Cortex of kidney (tissue), 1 donor: Measurements from ENCODE around the gene MYO9A.
"Not testable (repeated sequence)": the region's sequence is repeated elsewhere in the genome, so short reads cannot be mapped to it uniquely, and the experiment has no call there.

Experiments used
- DNase-seq: peaks from one replicate; lab custom pipeline; 2025; lab: John Stamatoyannopoulos, UW

The MYO9A gene

GRCh38 chr15:72092691-72093090 lies 25.3 kb downstream of the MYO9A start:
- DNase-seq, result no peak

DNA sequence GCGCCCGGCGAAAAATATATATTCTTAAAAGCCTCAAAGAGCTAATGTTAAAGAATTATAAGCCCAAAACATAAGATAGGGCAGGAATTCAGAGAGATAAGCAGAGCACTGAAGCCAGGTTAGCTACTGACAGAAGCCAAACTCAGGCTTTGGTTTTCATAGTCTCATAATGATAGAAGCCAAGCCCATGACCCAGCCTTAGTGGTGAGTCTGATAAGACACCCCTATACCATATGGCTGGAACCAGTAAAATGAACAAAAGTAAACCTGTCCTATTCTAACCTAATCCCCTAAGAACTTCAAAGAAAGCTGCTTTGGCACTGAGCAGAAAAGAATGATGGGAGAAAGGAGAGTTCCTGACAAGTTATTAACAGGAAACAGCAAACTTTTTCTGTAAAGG lies 25.9 kb downstream of the MYO9A start:
- DNase-seq, result no peak

GRCh38 chr15:72086920-72087648 lies 30.9 kb downstream of the MYO9A start:
- no peak for DNase-seq

- no peak for DNase-seq
Observed at GRCh38 chr15:72086010-72086697, 31.8 kb downstream of the MYO9A start.

GRCh38 chr15:72082176-72082575 lies 35.8 kb downstream of the MYO9A start:
- no peak for DNase-seq

- DNase-seq, result no peak
Observed at GRCh38 chr15:72078887-72079286, 39.1 kb downstream of the MYO9A start.

DNA sequence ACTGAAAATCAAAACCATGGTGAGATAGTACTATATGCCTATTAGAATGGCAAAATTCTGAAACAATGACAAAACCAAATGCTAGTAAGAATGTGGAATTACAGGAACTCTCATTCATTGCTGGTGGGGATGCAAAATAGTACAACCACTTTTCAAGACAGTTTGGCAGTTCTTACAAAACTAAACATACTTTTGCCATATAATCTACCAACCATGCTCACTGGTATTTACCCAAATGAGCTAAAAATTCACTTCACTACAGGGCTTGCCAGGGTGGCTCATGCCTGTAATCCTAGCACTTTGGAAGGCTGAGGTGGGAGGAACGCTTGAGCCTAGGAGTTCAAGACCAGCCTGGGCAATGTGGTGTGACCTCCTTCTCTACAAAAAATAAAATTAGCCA lies 40.0 kb downstream of the MYO9A start:
- DNase-seq, result no peak

DNA sequence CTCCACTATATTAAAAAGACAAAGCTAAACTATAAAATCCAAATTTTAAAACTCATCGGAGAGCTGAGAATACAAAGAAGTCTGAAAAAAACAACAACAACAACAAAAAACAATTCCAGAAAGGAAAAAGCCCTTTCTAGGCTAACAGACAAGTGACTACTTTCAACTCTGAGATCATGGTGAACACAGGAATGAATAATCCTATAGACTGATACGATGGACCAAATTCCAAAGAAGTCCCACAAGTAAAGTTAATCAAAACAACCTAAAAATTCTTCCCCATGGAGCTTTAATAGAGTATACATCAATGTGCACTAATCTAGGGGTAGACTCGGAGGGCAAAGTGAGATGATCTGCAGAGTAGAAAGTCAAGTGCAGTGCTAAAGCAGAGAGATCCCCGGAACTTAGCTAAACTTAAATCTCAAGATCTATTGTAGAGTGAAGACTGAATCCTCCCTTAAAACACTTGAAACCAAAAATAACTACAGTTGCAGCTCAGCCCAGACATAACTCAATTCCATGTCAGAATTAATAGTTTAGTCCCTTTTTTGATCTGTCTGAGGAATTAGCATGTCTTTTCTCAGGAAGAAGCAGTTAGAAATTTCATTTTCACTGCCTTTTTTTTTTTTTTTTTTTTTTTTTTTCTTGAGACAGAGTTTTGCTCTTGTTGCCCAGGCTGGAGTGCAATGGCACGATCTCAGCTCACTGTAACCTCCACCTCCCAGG lies 43.5 kb downstream of the MYO9A start:
- no peak for DNase-seq

DNA sequence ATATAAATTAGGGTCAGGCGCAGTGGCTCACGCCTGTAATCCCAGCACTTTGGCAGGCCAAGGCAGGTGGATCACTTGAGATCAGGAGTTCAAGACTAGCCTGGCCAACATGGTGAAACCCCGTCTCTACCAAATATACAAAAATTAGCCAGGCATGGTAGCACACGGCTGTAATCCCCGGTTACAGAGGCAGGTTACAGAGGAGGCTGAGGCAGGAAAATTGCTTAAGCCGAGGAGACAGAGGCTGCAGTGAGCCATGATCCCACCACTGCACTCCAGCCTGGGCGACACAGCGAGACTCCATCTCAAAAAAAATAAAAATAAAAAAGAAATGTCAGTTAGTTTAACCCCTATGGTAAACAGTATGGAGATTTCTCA lies 46.5 kb downstream of the MYO9A start:
- DNase-seq, result not testable (repeated sequence)

- no peak for DNase-seq
Observed at GRCh38 chr15:72070817-72071447, 47.0 kb downstream of the MYO9A start.

DNA sequence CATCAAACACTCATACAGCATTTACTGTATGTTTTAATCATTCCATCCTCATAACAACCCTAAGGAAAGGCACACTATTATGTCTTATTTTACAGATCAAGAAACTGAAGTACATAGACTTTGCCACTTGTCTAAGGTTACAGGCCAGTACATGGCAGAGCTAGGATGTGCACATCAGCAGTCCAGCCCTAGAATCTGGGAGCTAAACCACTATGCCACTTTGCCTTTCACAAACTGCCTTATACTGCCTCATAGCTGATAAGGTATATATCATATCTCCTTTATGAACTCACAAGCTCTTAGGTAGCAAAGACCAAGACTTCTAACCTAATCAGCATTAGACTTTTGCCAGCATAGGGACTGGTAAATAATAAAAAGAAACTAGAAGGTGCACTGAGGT lies 49.1 kb downstream of the MYO9A start:
- no peak for DNase-seq

DNA sequence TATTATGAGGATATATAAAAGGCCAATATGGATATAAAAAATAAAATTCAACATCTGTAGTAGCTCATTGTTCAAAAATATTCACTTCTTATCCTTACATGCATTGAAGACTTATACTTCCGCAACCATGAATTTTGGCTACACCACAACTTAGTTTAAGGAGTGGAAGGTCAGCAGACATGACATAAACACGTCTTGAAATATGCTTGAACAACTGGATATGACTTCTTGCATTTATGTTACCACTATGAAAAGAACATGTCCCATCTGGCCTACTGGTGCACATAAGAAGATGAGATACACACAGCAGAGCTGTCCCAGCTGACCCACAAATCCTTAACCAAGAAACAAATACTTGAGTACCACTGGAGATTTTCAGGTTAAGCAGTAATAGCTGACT lies 52.1 kb downstream of the MYO9A start:
- DNase-seq, result no peak

- no peak for DNase-seq
Observed at GRCh38 chr15:72063186-72063585, 54.8 kb downstream of the MYO9A start.

DNA sequence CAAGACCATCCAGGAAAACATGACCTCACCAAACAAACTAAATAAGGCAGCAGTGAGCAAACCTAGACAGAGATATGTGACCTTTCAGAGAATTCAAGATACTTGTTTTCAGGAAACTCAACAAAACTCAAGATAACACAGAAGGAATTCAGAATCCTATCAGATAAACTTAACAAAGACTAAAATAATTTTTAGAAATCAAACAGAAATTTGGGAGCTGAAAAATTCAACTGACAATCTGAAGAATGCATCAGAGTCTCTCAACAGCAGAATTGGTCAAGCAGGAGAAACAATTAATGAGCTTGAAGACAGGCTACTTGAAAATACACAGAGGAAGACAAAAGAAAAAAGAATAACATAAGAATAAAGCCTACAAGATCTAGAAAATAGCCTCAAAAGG lies 55.6 kb downstream of the MYO9A start:
- no peak for DNase-seq

- DNase-seq, result no peak
Observed at GRCh38 chr15:72060687-72061250, 57.2 kb downstream of the MYO9A start.

DNA sequence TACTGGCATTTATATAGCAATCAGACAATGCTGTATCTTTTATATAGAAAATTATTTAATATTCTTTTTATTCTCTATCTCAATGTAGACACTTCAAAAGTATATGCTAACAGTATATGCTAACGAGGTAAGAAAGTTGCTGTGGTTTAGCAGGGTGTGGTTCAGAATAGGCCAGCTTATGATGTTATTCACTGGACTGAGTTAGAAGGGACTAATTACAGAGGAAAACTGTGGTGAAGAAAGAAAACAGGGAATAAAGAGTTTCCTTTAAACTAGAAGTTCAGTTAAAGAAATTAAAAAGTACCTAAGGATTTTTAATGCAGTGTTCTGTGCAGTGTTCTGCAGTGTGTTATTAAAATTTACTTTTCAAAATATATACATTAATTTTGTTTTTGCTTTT lies 59.4 kb downstream of the MYO9A start:
- DNase-seq, result no peak

DNA sequence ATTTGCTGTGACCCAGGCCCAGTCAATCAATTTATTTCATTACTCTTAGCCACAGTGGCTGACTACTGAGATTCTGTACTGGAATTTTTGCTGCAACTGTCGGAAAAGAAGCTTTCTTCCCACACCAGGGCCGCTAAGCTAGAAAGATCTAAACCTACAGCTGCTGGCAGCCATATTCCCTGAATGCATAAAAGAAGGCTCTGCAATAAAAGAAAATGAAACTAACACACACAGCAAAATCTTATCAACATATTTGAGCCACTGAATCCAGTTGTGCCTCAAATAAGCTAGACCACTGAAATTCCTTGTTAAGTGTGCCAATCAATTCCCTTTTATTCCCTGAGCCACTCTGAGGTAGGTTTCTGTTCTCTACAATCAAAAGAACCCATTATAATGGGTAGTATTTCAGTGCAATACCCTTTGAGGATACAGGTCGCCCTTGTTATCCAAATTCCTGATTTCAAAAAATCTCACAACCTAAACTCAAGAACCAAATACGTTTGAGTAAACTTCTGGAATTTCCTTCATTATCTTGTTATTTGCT lies 60.3 kb downstream of the MYO9A start:
- DNase-seq, result no peak

DNA sequence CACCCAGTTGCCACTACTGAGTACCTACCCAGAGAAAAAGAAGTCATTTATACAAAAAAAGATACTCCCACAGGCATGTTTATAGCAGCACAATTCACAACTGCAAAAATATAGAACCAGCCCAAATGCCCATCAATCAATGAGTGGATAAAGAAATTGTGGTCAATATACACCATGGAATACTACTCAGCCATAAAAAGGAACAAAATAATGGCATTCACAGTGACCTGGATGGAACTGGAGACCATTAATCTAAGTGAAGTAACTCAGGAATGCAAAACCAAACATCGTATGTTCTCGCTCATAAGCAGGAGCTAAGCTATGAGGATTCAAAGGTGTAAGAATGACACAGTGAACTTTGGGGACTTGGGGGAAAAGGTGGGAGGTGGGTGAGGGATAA lies 61.7 kb downstream of the MYO9A start:
- not testable (repeated sequence) for DNase-seq

DNA sequence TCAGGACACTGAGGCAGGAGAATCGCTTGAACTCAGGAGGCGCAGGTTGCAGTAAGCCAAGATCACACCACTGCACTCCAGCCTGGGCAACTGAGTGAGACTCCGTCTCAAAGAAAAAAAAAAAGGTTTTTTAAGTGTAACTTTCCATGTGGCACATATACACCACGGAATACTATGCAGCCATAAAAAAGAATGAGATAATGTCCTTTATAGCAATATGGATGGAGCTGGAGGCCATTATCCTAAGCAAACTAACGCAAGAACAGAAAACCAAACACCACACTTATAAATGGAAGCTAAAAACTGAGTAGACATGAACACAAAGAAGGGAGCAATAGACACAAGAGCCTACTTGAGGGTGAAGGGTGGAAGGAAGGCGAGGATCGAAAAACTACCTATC lies 64.7 kb downstream of the MYO9A start:
- DNase-seq, result not testable (repeated sequence)

GRCh38 chr15:72050700-72051099 lies 67.2 kb downstream of the MYO9A start:
- no peak for DNase-seq

GRCh38 chr15:72047020-72047419 lies 70.9 kb downstream of the MYO9A start:
- no peak for DNase-seq

GRCh38 chr15:72044956-72045355 lies 73.0 kb downstream of the MYO9A start:
- DNase-seq, result no peak
